ENCODE measurements around the gene NLRC5. TPM values are rescaled to one million over a fixed set of nuclear protein-coding genes. Genes with fewer than 3 reads are reported as not detected.

The NLRC5 gene
- 5.5 TPM for polyA plus RNA-seq (ENCODE audit: insufficient read length)

GRCh38 chr16:56988948-56989945 is at the start of gene NLRC5:
Gene NLRC5, plus strand, starts transcription at chr16:56989557. Its CDS starts 31,156 bp downstream, at chr16:57020713.
- no peak for DNase-seq (ENCODE audit: low read depth)

- no peak for DNase-seq (ENCODE audit: low read depth)
These were observed 49.6 kb upstream of the NLRC5 start for GRCh38 chr16:56939801-56940200.

DNA sequence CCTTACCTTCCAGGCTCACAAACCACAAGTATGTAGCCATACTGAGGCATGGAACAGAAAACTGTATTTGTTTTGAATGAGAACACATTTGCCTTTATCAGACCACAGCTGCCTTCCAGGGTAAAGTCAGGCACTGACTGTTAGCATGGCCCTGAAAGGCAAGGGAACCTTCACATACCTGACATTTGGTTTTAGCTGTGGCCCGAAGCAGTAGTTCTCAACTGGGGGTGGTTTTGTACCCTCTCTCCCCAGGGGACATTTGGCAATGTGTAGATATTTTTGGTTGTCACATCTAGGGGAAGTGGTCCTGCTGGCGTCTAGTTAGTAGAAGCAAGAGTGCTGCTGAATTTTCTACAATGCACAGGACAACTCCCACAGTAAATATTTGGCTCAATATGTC is 48.3 kb upstream of the NLRC5 start:
- no peak for DNase-seq (ENCODE audit: low read depth)

DNA sequence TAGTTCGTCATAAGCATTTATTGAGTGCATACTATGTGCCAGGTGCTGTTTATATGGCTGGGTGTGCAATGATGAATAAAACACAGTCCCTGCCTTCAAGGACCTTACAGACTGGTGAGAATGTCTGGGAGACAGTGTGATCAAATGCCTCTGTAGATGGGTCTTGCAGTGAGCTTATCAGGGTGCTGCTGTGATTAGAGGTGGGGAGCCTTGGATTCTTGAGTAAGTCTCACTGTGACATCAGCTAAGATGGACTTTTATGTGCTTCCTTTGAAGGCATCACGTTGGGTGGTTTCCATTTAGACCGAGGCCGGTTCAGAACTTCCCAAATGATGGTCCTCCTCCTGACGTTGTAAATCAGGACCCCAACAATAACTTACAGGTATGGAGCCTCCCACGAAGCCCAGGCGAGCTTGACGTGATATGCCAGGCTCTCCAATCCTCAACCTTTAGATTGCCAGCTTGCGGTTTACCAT is 47.5 kb upstream of the NLRC5 start:
- no peak for DNase-seq (ENCODE audit: low read depth)

GRCh38 chr16:56943761-56944375 is 45.5 kb upstream of the NLRC5 start:
- no peak for DNase-seq (ENCODE audit: low read depth)

GRCh38 chr16:56944954-56945839 is 44.2 kb upstream of the NLRC5 start:
- DNase-seq (ENCODE audit: low read depth) = no peak

GRCh38 chr16:56945847-56946527 is 43.4 kb upstream of the NLRC5 start:
- DNase-seq (ENCODE audit: low read depth) = no peak

GRCh38 chr16:56946767-56947603 is 42.4 kb upstream of the NLRC5 start:
- no peak for DNase-seq (ENCODE audit: low read depth)

DNA sequence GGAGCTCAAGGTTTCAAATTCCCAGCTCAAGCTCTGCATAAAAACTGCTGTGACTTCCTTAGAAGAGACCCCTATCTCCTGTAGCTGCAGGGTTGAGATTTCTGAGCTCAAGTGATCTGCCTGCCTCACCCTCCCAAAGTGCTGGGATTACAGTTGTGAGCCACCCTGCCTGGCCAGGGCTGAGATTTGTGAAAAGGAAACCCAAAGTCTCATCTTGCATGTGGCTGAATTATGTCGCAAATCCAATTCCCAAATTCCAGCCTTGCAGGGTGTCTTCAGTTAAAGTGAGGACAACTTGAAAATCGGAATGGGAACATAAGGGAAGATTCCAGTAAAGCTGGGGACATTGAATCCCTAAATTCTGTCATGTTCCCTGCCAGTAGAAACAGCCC is 41.8 kb upstream of the NLRC5 start:
- DNase-seq (ENCODE audit: low read depth) = no peak

DNA sequence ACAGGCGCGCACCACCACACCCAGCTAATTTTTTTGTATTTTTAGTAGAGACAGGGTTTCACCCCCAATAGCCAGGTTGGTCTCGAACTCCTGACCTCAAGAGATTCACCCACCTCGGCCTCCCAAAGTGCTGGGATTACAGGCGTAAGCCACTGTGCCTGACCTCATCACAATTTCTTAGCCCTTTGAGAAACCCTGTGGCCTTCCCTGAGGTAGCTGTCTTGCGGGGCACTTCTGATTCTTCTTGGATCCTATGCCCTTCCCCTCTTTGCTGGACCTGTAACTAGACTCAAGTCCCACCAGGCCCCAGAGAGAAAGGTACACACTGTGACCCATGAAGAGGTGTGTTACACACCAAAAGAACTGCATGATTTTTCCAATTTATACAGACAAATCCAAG is 41.1 kb upstream of the NLRC5 start:
- DNase-seq (ENCODE audit: low read depth) = no peak

GRCh38 chr16:56950051-56950450 is 39.3 kb upstream of the NLRC5 start:
- no peak for DNase-seq (ENCODE audit: low read depth)

DNA sequence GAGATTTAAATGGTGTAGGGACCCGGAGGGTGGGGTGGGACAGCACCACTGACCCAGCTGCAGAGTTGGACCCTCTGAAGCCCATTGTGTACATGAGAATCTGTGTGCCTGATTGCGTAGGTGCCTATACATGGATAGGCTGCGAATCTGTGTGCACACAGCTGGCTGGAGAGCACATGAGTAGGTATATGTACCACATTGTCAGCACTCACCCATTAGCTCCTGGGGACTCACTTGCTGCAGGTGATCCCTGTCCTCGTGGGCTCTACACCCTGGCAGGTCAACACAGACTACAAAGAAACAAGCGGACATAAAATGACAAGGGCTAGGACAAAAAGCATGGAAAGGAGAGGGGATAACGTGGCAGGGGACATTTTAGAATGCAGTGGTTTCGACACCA is 38.9 kb upstream of the NLRC5 start:
- DNase-seq (ENCODE audit: low read depth) = no peak

DNA sequence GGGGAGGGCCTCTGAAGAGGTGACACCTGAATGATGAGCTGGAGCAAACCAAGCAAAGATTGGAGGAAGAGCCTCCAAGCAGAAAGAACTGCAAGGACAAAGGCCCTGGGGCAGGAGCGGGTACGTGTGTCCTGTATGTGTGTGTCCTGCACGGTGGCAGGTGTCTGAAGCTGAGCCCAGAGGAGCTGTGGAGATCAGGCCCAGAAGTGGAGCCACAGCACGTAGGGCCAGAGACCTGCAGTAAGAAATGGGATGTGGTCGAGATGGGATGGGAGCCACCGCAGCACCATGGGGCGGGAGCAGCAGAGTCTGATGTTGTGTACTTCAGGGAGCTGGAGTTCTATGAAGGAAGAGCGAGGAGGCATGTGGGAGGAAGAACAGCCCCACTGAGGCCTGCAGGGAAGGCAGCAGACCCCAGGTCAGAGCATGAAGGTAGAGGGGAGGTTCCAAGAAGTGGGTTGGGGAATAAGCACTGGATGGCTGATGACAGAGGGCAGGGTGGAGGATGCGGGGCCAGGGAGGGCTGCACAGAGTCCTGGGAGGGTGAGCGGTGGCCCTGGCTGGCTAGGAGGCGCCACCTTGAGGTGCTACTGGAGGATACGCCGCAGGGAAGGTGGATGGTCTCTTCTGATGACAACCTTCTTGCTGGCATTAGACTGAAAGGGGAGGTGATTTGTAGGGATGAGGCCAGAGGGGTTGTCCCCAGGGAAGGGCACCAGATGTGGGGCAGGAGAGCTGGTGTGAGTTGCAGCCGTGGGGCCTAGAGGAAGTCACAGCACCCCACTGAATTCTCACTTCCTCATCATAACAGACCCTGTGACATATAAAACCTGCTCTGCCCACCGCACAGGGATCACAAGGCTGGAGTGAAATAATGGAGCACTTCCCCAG is 38.2 kb upstream of the NLRC5 start:
- DNase-seq (ENCODE audit: low read depth) = no peak

DNA sequence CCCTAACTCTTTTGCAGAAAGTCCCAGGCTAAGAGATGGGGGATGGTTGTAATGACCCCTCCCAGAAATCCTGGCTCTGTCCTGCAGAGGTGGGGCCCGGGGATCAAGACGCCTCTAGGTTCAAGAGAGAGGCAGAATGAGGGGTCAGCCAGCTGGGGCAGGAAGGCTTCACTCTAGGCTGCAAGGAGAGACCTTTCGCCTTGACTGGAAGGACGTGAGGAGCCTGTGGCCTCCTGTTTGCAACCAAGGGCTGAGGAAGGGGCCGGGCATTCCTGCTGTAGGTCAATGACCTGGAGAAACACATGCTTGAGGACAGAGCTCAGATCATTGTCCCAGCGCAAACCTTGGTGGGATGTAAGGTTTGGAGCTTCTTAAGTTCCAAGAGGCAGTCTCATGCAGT is 36.4 kb upstream of the NLRC5 start:
- no peak for DNase-seq (ENCODE audit: low read depth)

- no peak for DNase-seq (ENCODE audit: low read depth)
These were observed 33.3 kb upstream of the NLRC5 start for GRCh38 chr16:56956076-56956475.

- no peak for DNase-seq (ENCODE audit: low read depth)
These were observed 32.6 kb upstream of the NLRC5 start for GRCh38 chr16:56956756-56957155.

GRCh38 chr16:56960681-56961281 is 28.6 kb upstream of the NLRC5 start:
- DNase-seq (ENCODE audit: low read depth) = no peak

GRCh38 chr16:56961386-56961785 is 28.0 kb upstream of the NLRC5 start:
- DNase-seq (ENCODE audit: low read depth) = no peak

DNA sequence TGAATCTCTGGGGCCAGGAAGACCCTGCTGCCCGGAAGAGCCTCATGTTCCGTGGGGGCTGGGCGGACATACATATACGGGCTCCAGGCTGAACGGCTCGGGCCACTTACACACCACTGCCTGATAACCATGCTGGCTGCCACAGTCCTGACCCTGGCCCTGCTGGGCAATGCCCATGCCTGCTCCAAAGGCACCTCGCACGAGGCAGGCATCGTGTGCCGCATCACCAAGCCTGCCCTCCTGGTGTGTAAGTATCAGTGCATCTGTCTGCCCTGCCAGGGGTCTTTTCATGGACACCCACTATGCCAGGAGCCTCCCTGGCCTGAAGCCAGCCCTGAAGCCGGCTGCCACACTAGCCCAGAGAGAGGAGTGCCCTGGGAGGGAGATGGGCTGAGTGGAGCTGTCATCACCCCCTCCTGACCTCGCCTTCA is 27.5 kb upstream of the NLRC5 start, which contains the start of gene CETP:
Gene CETP (plus strand): TSS at position 100 of the 431 bp plus-strand sequence. CDS start 30 bp downstream, at position 130.
- DNase-seq (ENCODE audit: low read depth) = no peak
